GM21367 (cell line): ENCODE data around the gene P2RX2.

ENCODE experiments used
- ATAC-seq: cut with Tn5 transposase; IDR thresholded peaks from one replicate; pipeline ENCODE4 v1.9.1; 2021; ENCODE audit not compliant: unreplicated experiment

Gene P2RX2

DNA sequence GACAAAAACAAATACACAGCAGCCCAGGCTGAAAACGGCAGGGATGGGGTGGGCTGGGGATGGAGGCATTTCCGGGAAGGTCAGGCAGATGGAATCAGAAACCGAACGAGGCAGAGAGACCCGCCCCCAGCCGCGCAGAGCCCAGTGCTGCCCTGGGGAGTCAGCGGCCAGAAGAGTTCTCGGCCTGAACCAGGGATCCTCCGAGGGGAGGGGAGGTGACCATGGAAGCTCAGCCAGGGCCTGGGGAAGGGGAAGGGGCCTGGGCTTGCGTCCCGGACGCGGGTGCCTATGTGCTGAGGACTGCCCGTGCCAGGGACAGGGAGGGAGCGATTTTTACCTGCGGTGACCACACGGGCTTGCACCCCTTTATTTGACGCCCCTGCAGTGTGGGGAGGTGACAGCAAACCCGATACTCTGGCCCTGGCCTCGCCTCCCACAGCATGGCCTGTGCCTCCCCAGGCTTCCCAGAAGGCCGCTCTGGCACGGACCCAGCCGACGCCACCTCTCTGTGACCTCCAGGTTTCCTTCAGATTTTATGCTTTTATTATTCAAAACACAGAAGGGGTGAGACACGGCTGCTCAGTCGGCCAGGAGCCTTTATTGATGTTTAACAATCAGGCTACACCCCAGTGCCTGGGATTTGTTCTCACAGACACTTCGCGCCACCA is 15.9 kb upstream of the P2RX2 start:
- no peak for ATAC-seq

DNA sequence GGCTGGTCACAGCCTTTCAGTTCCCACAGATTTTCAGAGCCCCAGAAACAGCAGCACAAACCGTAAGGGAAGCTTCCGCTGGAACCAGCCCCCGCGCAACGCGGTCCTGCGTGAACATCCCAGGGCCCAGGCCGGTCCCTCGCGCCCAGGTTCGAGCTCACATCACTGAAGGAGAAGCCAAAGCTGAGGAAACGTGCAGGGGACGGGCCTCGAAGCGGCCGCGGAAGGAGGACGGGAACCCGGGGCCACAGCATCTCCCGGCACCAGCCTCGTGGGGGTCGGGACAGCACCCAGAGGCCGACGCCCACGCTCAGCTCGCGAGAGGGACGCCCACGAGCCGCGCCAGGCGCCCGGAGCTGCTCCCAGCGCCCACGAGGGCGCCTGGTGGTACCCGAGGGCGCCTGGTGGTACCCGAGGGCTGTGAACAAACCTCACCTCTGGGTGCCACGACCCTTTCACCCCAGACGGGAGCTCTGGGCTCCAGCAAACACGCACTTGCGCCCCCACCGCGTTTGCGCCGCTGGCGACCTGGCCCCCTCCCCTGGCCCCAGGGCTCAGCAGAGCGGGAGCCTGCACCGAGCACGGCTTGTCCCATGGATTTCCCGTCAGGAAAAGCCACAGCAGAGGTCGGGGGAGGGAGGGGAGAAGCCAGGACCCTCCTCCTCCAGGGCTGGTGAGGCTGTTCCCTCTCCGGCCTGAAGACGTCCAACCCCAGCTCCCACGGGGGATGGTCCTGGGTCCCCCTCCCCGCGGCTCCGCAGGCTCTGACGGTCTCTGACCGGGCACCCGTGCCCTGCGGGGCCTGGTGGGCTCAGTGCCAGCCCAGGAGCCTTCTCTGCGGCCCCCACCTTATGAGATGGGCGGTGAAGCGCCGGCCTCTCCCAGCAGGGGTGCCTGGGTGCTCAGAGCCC is 15.1 kb upstream of the P2RX2 start:
- no peak for ATAC-seq

DNA sequence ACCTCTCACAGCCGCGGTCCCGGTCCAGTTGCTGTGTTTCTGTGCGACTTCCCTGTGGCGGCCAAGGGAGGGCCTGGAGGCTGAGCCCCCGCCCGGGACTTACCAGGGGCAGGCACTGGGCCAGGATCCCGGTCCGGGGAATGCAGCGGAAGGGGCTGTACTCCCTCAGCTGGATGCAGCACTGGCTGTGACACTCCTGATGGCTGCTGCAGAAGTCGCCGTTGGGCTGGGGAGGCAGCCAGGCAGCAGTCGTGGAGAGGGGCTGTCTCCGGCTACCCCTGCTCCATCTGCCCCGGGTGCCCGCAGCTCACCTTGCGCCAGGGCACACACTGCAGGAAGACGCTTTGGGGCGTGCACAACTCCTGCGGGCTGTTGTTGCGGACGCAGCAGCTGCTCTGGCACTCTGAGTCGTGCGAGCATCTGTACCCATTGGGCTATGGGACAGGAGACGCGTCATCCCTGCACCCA is 14.4 kb upstream of the P2RX2 start:
- no peak for ATAC-seq

DNA sequence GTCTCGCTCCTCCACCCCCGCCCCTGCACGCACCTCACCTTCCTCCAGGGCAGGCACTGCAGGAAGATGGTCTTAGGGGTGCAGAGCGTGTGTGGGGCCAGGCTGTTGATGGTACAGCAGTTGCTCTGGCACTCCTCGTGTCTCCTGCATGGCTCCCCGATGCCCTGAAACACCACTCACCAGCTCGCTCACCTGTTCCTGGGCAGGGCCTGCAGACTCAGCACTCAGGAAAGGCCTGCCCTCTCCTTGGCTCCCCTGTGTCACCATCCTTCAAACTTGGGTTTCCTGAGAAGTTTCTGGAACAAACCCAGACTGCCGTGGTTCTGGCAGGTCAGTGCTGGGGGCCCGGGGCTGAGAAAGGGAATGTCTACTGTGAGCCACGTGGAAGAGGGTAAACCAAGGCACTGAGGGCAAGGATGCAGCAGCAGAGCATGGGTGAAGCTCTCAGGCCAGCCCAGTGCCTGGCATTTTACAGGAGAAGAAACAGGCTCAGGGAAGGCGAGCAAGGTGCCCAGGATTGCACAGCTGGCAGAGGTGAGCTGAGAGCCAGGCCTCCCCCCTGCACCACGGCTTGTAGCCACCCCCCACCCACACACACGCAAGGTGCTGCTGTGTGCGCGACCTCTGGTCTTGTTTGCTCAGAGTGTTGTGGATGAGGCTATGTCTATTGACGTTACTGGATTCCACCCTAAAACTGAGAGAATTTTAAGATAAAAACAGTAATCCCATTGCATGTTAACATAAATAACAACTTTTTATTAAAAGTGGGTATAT is 13.7 kb upstream of the P2RX2 start:
- no peak for ATAC-seq

DNA sequence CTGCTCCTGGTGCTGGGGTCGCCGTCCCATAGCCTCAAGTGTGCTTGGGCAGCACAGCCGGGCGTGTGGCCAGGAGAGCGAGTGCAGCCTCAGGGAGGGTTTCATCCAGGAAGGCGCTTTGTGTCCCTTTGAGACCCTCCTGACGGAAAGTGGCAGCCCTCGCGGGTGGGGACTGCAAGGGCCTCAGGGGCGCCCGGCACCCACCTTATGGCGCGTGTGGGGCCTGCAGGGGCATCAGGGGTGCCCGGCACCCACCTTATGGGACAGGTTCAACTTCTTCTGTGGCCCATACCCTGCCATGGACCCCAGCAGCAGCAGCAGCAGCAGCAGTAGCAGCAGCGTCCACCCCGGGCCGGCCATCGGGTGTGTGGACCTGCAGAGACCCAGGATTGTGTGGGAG is 12.7 kb upstream of the P2RX2 start:
- ATAC-seq = no peak

DNA sequence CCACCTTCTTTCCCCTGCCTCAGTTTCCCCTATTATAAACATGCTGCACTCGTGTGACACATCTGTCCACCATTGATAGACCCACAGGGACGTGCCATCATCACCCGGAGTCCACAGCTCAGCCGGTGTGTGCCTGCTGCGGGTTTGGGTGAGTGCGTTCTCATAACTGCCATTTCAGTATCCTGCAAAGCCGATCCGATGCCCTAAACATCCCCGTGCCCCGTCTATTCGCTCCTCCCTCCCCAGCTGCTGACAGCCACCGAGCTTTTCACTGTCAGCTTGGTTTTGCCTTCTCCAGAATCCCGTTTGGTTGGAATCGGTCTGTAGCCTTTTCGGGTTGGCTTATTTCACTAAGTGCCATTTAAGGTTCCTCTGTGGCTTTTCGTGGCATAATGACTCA is 12.1 kb upstream of the P2RX2 start:
- no peak for ATAC-seq

DNA sequence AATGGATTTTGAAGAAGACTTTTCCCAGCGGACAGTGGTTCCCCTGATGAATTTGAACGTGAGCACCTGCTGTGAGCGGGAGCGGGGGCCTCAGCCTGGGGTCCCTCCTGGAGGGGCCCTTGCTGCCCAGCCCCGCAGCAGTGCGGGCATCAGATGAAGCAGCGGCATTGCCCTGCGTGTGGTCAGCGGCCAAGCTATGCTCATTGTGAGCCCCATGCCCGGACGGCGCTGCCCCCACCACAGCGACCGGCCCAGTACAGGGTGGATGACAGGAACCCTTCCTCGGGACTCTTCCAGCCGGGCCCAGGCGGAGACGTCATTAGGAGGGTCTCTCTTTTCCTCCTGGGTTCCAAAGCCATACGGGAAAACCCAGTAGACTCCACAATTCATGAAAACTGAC is 11.6 kb upstream of the P2RX2 start:
- no peak for ATAC-seq

DNA sequence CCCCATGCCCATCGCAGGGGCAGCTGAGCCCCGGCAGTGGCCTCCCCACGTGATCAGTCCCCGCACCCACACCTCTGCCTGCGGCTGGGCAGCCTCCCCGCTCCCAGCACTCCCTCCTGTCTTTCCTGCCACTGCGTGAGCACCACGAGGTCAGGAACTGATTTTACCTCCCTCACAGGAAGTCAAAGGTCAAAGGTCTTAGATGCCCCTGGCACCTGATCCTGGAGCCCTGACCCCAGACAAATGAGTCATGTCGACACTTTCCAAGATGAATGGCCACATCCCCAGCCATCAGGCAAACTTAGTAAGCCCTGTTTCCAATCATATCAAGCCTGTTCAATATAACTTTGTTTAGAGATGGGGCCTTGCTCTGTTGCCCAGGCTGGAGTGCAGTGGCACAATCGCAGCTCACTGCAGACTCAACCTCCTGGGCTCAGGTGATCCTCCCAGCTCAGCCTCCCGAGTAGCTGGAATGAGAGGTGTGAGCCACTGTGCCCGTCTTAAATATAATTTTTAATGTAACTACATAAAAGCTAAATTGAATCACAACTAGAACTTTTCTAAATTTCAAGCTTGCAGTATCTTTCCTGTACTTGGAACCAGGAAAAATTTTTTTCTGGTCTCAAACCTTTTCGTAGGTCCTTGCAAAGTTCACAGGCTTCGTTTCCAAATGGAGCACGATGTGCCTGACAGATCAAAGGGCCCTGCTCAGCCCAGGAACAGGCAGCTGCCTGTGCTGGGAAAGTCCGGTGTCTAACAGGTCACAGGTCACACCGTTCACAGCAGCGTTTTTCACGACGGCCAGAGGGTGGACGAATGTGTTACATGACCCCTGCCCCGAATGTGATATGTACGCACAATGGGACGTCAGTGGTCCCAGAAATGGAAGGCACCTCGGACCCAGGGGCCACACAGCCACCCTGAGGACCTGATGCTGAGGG is 10.1 kb upstream of the P2RX2 start:
- no peak for ATAC-seq

DNA sequence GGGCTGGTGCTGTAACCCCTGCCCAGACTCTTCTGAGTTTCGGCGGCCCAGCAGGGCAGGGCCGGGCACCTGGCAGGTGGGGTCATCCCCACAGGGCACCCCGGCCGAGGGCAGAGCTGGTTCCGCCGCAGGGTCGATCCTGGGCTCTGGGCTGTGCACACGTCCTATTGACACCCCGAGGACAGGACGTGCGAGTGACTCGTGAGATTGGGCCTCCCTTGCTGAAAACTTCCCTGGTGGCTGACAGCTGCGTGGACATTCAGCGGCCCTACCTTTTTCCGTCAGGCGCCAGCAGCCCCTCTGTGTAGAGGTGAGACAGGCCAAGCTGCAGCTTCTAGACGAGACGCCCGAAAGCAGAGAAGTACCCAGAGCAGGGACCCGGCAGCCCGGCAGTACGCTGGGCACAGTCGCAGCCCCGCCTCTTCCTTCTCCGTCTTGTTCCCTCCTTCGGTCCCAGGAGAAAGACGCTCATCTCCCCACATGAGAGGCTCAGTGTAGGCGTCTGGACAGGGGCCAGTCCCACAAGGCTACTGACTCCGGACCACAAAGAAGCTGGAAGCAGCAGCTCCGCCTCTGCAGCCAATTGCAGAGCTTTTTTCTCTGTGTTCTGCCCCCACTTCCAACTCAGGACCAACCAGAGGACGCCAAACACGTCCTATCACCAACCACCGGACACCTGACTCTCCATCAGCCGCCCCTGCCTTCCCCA is 8.4 kb upstream of the P2RX2 start, which contains the start of gene LRCOL1:
Gene LRCOL1, minus strand, starts transcription at position 532 of the 709 bp plus-strand sequence. CDS start 4,331 bp downstream, outside the sequence.
- ATAC-seq = no peak

DNA sequence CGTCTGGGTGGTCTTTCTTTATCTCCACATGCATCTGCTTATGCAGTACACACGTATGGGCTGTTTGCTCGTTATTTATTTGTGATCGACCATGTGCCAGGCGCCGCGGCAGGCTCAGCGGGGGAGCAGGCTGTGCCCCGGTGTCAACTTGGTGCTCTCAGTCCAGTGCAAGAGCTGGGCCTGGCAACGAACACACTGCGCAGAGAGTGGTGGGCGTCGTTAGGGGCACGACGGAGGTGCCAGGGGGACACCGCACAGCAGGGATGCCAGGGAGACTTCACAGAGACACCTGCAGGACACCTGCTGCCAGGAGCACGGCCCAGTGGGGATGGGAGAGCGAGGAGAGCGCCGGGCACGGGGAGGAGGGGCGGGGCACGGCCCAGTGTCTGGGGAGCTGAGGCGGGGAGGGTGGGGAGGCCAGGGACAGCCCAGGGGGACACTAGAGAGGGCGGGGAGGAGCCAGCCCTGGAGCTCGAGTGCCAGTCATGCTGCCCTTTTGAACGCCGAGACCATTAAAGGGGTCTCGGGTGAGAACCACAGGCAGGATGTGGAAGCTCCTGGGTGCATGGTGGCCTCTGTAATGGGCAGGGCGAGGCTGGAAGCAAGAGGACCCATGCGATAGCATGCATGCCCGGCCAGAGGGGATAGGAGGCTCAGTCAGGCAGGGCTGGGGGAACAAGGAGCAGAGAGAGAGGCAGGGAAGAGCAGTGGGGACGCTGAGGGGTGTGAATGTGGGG is 7.5 kb upstream of the P2RX2 start:
- ATAC-seq = no peak

DNA sequence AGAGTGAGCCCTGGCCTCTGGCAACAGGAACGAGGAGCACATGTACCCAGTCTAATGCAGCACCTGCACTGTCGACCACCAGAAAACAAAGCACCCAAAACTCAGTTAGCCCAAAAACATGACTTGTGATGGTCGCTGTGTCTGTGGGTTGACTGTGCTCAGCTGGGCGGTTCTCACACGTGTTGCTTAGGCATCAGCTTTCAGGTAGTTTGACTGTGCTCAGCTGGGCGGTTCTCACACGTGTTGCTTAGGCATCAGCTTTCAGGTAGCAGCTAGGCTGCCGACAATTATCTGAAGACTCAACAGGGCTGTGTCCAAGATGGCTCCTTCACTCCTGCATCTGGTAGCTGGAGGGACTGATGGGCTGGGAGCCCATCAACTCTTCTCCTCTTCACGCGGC is 7.0 kb upstream of the P2RX2 start:
- no peak for ATAC-seq

DNA sequence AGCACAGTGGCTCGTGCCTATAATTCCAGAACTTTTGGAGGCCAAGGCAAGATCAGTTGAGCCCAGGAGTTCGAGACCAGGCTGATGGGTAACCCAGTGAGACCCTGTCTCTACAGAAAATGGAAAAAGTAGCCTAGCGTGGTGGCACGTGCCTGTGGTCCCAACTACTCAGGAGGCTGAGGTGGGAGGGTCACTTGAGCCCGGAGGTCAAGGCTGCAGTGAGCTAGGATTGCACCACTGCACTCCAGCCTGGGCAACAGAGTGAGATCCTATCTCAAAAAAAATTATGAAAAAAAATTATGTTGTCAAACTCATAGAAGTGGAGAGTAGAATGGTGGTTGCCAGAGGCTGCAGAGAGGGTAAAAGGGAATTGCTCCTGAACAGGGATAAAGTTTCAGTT is 4.5 kb upstream of the P2RX2 start:
- no peak for ATAC-seq

DNA sequence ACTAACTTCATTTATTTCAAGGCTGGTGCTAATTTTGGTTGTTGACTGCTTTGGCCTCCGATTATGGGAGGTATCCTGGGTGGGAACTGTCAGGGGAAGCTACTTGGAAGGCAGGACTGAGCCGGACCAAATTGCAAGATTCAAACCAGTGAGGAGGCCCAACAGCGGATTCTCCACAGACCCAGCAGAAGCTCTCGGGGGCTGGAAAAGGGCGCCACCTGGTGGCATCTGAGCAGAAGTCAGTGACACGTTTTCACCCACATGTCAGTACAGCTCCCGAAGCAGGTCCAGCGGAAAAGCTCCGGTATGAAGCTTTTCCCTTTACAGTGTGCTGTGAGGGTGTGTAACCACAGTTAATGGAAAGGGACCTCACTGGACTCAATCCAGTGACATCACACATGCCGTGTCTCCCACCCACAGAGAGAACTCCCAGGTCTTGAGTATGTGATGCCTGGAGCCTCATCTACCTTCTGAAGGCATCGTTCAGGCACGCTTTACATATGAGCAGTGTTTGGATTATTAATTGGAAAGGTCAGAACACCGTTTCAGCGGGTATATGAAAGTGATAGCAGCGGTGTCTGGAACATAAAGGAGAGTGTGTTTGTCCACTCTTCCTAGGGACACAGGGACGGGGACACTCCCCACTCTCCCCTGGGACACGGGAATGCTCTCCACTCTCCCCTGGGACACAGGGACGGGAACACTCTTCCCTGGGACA is 3.6 kb upstream of the P2RX2 start:
- peak; percentile 65 for ATAC-seq

DNA sequence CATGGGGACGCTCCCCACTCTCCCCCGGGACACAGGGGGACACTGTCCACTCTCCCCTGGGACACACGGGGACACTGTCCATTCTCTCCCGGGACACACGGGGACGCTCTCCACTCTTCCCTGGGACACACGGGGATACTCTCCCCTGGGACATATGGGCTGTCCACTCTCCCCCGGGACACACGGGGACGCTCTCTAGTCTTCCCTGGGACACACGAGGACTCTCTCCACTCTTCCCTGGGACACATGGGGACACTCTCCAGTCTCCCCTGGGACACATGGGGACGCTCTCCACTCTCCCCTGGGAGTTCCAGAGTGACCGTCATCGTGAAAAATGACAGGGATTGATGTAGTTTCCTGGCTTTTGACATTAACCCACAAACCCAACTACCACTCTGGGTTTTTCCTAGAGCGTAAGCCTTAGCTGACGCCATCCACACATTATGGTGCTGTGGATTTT is 3.0 kb upstream of the P2RX2 start:
- no peak for ATAC-seq

DNA sequence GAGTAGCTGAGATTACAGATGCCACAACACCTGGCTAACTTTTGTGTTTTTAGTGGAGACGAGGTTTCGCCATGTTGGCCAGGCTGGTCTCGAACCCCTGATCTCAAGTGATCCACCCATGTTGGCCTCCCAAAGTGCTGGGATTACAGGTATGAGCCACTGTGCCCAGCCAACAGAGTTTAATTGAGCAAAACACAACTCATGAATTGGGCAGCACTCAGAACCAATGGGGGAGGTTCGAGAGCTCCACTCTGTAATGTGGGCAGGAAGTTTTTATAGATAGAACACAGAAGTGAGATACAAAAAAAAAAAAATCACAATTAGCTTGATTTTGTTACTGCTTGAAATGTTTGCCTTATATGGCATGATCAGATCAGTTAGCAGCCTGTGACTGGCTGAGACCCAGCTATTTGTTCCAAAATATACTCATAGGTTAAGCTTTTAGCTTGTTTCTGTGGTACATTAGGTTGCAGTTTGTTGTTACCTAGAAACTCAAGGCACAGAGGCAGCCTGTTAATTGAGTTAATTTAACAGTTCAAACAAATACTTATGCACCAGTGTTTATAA is 1.4 kb upstream of the P2RX2 start:
- ATAC-seq = no peak

DNA sequence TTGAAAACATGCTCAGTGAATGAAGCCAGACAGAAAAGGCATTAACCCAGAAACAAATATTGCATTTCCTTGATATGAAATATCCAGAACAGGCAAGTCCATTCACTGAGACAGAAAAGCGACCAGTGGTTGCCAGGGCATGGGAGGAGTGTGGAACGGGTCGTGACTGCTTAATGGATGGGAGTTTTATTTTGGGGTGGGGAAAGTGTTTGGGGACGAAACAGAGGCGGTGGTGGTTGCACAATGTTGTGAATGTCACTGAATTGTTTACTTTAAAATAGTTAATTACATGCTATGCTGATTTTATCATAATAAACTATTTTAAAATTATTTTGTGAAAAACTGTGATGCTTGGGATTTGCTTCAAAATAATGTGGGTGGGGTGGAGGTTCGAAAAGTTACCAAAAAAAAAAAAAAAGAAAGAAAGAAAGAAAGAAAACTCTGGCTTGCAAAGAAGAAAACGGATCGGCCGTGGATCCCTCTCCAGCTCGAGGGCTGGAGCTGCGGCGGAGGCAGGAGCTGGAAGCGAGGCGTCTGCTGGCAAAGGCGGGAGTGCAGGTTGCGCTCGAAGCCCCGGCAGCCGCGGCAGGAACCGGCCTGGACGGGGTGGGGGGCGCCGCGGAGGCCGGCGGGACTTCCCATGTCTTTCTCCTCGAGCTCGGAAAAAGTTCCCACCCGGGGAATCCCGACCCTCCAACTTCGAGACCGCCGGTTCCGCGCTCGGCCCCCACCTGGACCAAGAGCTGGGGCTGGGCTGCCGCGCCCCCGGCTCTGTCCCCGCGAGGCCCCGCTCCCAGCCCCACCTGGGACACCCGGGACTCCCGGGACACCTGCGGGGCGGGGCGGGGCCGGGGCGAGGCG is 524 bp upstream of the P2RX2 start:
- ATAC-seq = no peak

DNA sequence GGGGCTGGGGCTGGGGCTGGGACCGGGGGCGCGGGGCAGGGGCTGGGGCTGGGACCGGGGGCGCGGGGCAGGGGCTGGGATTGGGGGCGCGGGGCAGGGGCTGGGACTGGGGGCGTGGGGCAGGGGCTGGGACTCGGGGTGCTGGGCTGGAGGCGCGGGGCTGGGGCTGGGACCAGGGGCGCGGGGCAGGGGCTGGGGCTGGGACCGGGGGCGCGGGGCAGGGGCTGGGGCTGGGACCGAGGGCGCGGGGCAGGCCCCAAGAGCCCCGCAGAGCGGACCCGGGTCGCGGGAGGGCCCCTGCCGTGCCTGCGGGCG is 452 bp downstream of the P2RX2 start:
- ATAC-seq = no peak
